ENCODE results near the gene CISD3. TPM values are rescaled to one million over a fixed set of nuclear protein-coding genes. Genes with fewer than 3 reads are reported as not detected.

The CISD3 gene
- total RNA-seq, 1 donor from 2014 or later: 2.9 TPM

DNA sequence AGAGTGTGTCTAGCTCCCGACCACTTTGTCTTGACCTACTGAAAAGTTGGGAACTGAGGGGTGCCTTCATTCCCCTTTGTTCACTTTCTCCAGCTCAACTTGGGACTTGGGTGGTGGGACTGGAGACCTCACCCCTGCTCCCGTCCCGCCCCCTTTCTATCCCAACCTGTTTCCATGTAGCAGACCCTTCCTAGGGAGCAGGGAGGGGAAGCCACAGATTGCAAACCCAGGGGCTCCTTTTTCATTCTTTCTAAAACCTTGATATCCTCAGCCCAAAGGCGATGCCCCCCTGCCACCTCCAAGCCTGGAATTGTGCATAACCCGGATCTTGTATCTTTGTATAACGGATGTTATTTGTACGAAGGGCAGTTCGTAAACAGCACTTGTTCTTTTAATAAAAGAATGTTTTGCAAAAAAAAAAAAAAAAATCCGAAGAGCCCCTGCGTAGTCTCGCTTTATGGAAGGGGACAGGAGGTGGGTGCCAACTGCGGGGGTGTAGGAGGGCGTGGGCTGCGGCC, 714 bp upstream of the CISD3 start:
- no peaks in the 10 kb centered on the region for H3K27me3 ChIP-seq (ENCODE audit: control insufficient read depth, insufficient read depth, low read length)
- FAIRE-seq (no peak), DNase-seq (ENCODE audit: low read depth) (no peak)
- TF ChIP-seq, protein P1, sequence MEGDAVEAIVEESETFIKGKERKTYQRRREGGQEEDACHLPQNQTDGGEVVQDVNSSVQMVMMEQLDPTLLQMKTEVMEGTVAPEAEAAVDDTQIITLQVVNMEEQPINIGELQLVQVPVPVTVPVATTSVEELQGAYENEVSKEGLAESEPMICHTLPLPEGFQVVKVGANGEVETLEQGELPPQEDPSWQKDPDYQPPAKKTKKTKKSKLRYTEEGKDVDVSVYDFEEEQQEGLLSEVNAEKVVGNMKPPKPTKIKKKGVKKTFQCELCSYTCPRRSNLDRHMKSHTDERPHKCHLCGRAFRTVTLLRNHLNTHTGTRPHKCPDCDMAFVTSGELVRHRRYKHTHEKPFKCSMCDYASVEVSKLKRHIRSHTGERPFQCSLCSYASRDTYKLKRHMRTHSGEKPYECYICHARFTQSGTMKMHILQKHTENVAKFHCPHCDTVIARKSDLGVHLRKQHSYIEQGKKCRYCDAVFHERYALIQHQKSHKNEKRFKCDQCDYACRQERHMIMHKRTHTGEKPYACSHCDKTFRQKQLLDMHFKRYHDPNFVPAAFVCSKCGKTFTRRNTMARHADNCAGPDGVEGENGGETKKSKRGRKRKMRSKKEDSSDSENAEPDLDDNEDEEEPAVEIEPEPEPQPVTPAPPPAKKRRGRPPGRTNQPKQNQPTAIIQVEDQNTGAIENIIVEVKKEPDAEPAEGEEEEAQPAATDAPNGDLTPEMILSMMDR (IDR thresholded peaks at IDR 0.05; ENCODE audit: insufficient read depth, low read length, severe bottlenecking): no peak
- H3K36me3 ChIP-seq (ENCODE audit: control insufficient read depth, insufficient read depth, low read length): peaks cover 9% of the 10 kb centered on the region
- H3K4me3 ChIP-seq (ENCODE audit: low read depth, low read length): peak overlapping the region; percentile 86

DNA sequence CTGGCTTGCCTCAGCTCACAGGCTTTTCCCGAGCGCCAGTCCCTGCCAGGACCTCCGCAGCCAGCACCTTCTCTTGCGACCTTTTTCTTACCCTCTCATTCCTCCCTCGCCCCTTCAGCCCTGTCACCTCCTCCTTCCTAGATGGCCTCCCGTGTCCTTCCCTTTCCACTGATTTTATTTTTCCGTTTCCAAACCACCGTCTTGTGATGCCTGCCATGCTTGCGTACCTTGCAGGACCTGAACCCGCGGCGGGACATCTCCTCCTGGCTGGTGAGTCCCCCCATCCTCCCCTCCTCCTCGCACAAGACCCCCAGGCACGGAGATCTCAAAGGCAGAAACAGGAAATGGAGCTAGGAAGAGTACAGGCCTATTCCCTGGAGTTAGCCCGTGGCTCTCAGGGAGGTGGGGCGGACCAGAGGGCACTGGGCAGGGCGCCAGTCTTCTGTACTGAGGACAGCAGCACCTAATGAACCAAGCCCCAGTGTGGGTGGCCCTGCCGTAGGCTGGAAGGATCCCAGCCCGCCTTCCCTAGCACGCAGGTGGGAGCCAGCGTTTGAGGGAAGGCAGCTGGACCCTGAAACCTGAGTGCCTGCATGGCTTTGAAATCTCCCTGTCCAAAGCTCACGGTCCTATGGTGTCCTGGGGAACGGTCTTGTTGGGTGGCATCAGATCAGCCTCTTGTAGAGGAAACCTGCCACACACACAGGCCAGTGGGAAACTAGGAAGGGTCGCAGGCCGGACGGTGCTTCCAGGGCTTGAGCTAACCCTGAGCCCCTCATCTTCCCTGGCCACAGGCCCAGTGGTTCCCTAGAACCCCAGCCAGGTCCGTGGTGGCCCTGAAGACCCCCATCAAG, 612 bp downstream of the CISD3 start:
- Histone ChIP-seq H3K27me3 (ENCODE audit: control insufficient read depth, insufficient read depth, low read length) (no peaks in the 10 kb centered on the region), H3K4me3 (ENCODE audit: low read depth, low read length) (peak overlapping the region; percentile 86), H3K36me3 (ENCODE audit: control insufficient read depth, insufficient read depth, low read length) (peaks cover 11% of the 10 kb centered on the region)
- FAIRE-seq: no peak
- peak; percentile 46 for DNase-seq (ENCODE audit: low read depth)
- TF ChIP-seq, protein P1 (IDR thresholded peaks at IDR 0.05; ENCODE audit: insufficient read depth, low read length, severe bottlenecking): no peak

DNA sequence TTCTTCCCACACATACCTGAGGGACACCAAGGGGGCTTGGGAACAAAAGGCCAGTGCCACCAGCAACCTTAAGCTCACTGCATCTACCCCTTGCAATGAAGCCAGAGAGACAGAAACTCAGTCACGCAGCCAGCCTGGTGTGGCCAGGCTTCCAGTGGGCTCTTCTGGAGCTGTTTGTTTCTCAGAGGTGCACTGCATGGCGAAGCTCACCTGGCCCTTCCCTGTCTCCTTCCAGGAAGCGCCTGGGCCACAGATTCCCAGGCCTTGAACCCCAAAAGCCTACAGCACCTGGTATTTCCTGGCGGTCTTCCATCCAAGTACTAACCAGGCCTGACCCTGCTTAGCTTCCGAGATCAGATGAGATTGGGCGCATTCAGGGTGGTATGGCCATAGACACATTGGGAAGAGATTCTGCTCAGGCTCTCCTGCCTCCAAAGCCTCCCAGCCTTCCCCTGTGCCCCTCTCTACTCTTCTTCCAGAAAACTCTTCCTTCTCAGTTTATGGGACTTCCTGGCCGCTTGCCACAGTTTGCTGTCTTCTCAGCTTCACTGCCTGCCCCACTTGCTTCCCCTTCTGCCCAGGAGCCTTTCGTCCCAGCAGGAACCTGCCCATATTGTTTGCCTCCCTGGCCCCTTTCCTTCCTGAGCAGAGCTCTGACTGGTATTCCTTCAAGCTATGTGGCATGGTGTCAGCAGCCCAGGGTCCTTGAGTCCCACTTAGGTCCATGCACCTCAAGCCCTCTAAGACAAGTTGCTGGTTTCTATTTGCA, 1.6 kb downstream of the CISD3 start:
- DNase-seq (ENCODE audit: low read depth) (no peak), FAIRE-seq (no peak)
- Histone ChIP-seq H3K27me3 (ENCODE audit: control insufficient read depth, insufficient read depth, low read length) (no peaks in the 10 kb centered on the region), H3K4me3 (ENCODE audit: low read depth, low read length) (no peak overlapping the region), H3K36me3 (ENCODE audit: control insufficient read depth, insufficient read depth, low read length) (peaks cover 11% of the 10 kb centered on the region)
- TF ChIP-seq, protein P1 (IDR thresholded peaks at IDR 0.05; ENCODE audit: insufficient read depth, low read length, severe bottlenecking): no peak

DNA sequence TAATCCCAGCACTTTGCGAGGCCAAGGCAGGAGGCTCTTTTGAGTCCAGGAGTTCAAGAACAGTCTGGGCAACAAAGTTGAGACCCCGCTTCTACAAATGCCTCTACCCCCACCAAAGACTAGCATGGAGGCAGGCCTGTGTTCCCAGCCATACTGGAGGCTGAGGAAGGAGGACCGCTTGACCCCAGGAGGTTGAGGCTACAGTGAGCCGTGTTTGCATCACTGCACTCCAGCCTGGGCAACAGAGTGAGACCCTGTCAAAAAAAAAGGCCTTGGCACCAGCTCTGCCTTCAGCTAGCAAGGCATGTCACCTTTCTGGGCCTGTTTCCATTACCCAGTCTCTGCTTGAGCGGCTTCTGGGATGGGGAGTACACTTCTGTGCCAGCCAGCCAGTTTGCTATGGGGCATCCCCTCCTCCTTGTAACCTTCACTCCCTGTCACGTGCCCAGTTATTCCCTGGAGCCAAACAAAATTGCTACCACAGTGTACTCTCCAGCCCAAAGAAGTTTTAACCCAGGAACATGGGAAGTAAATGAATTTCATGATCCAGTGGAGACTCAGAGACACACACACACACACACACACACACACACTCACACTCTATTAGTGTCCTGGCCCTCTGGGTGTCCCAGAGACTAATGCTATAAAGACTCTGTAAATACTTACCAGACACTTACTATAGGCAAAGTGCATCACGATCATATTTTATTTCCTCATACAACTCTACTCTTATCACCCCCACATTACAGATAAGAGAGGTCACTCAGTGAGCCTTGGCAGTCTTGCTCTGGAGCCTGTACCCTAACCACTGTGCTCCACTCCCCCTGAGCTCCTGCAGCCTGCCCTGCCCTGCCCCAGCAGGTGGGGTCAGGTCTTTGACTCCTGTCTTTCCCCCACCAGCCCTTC, 2.5 kb downstream of the CISD3 start:
- FAIRE-seq: no peak
- Histone ChIP-seq H3K27me3 (ENCODE audit: control insufficient read depth, insufficient read depth, low read length) (no peaks in the 10 kb centered on the region), H3K4me3 (ENCODE audit: low read depth, low read length) (no peak overlapping the region), H3K36me3 (ENCODE audit: control insufficient read depth, insufficient read depth, low read length) (peaks cover 11% of the 10 kb centered on the region)
- DNase-seq (ENCODE audit: low read depth): no peak
- TF ChIP-seq, protein P1 (IDR thresholded peaks at IDR 0.05; ENCODE audit: insufficient read depth, low read length, severe bottlenecking): no peak

DNA sequence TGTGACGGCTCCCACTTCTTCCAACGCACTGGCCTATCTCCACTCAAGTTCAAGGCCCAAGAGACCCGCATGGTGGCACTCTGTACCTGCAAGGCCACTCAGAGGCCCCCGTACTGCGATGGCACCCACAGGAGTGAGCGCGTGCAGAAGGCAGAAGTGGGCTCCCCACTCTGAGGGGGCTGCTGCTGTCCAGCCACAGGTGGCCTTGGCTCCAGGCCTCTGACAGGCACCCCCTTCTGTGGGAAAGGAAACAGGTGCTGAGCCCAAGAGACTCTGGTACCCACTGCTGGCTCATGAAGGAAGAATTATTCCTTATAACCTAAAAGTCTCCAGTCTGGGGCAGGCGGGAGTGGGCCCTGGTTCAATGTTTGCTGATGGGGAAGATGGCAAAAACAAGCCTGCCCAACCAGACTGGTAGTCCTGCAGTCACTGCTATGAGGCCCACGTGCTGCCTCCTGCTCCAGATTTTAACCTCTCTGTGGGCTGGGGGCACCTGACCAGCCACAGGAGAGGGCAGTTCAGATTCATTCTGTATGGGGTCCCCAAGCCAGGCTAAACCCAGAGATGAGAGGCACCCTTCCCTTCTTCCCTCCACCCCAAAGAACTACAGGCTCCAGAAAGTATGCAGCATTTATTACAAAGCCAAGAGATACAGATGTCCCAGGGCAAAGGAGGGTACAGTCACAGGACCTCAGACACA, 3.3 kb downstream of the CISD3 start:
- H3K36me3 ChIP-seq (ENCODE audit: control insufficient read depth, insufficient read depth, low read length): peaks cover 13% of the 10 kb centered on the region
- H3K4me3 ChIP-seq (ENCODE audit: low read depth, low read length): no peak overlapping the region
- DNase-seq (ENCODE audit: low read depth) (no peak), FAIRE-seq (no peak)
- H3K27me3 ChIP-seq (ENCODE audit: control insufficient read depth, insufficient read depth, low read length): no peaks in the 10 kb centered on the region
- TF ChIP-seq, protein P1 (IDR thresholded peaks at IDR 0.05; ENCODE audit: insufficient read depth, low read length, severe bottlenecking): no peak

Measured in bronchial epithelial cell (primary cell).